H1 (cell line): Measurements from ENCODE around the gene CCDC120. TPM values are rescaled to one million over a fixed set of nuclear protein-coding genes. Genes with fewer than 3 reads are reported as not detected.

ENCODE experiments used
- CTCF ChIA-PET: fragments of 300-600 bp; sonication (Branson Sonifier 250); formaldehyde crosslinking; loops from one replicate; lab custom pipeline; 2021; ENCODE audit not compliant: partially characterized antibody; lab: Charles Lee
- POLR2A ChIA-PET: fragments of 300-600 bp; sonication (Branson Sonifier 250); formaldehyde crosslinking; loops from one replicate; lab custom pipeline; 2021; ENCODE audit warnings: inconsistent platforms; ENCODE audit not compliant: partially characterized antibody; lab: Charles Lee
- DNase-seq, 2 experiments: peaks; one replicate each; pipeline versions ENCODE4 v3.0.0 to v3.0.0-alpha.2; 2010 to 2022; ENCODE audit warnings: low spot score in 2 of 2, low read depth in 1 of 2, mixed read lengths in 1 of 2
- FAIRE-seq: peaks from 2 replicates; lab custom pipeline; 2011; peaks lifted over from hg19 to GRCh38; lab: Jason Lieb, UNC
- H2AFZ ChIP-seq: 2 replicates; pipeline ENCODE4 v1.8.1; 2012; ENCODE audit warnings: low read length, inconsistent platforms
- H2AK5ac ChIP-seq: 2 replicates; pipeline ENCODE4 v1.6.1; 2013; ENCODE audit warnings: low read depth, low read length
- H2BK120ac ChIP-seq: replicated peaks from 2 replicates; pipeline ENCODE3; 2013; ENCODE audit warnings: low read depth, low read length, inconsistent platforms
- H2BK12ac ChIP-seq: 2 replicates; pipeline ENCODE4 v1.6.1; 2013; ENCODE audit warnings: low read depth, low read length
- H2BK15ac ChIP-seq: 2 replicates; pipeline ENCODE4 v1.6.1; 2013; ENCODE audit warnings: low read length
- H2BK20ac ChIP-seq: 2 replicates; pipeline ENCODE4 v1.6.1; 2013; ENCODE audit warnings: low read length
- H2BK5ac ChIP-seq: 2 replicates; pipeline ENCODE4 v1.6.1; 2013; ENCODE audit warnings: low read depth, low read length
- H3K14ac ChIP-seq: 2 replicates; pipeline ENCODE4 v1.6.1; 2013; ENCODE audit warnings: inconsistent platforms; ENCODE audit not compliant: insufficient read length
- H3K18ac ChIP-seq: 2 replicates; pipeline ENCODE4 v1.6.1; 2013; ENCODE audit warnings: low read length; ENCODE audit errors: extremely low read depth
- H3K23ac ChIP-seq: 2 replicates; pipeline ENCODE4 v1.6.1; 2013; ENCODE audit warnings: inconsistent platforms; ENCODE audit not compliant: insufficient read length
- H3K23me2 ChIP-seq: 2 replicates; pipeline ENCODE4 v1.6.1; 2013; ENCODE audit warnings: low read depth, low read length
- H3K27ac ChIP-seq: 2 replicates; pipeline ENCODE4 v1.6.1; 2011; ENCODE audit warnings: low read depth, low read length, inconsistent platforms
- H3K27me3 ChIP-seq, 4 experiments: replicated peaks in 1 of 4; 1 replicate in 1 of 4; 2 replicates in 3 of 4; pipeline versions ENCODE4 v1.6.1 to v1.8.1; 2011 to 2013; ENCODE audit warnings: low read length in 3 of 4, mild to moderate bottlenecking in 3 of 4, inconsistent platforms in 2 of 4, mixed read lengths in 2 of 4, moderate library complexity in 1 of 4; ENCODE audit not compliant: control insufficient read depth in 3 of 4, insufficient read depth in 3 of 4; ENCODE audit errors: extremely low read depth in 1 of 4
- H3K36me3 ChIP-seq, 4 experiments: 2 replicates each; pipeline versions ENCODE4 v1.6.1 to v1.8.1; 2011 to 2013; ENCODE audit warnings: mild to moderate bottlenecking in 4 of 4, low read length in 3 of 4, moderate library complexity in 2 of 4, control low read depth in 1 of 4, inconsistent platforms in 1 of 4; ENCODE audit not compliant: insufficient read depth in 4 of 4, control insufficient read depth in 2 of 4
- H3K4ac ChIP-seq: replicated peaks from 2 replicates; pipeline ENCODE3; 2013; ENCODE audit warnings: low read length, low read depth, mixed read lengths, inconsistent platforms; ENCODE audit not compliant: insufficient read length
- H3K4me1 ChIP-seq, 4 experiments: replicated peaks in 1 of 4; 1 replicate in 1 of 4; 2 replicates in 3 of 4; pipeline versions ENCODE4 v1.6.1 to v1.8.1; 2011 to 2013; ENCODE audit warnings: low read length in 3 of 4, inconsistent platforms in 2 of 4, mixed read lengths in 1 of 4; ENCODE audit not compliant: insufficient read depth in 4 of 4, control insufficient read depth in 3 of 4
- H3K4me2 ChIP-seq, 2 experiments: 2 replicates each; pipeline versions ENCODE4 v1.6.1 to v1.8.1; 2011 to 2013; ENCODE audit warnings: low read depth in 2 of 2, low read length in 2 of 2, control low read depth in 1 of 2, inconsistent platforms in 1 of 2, mild to moderate bottlenecking in 1 of 2; ENCODE audit not compliant: insufficient read depth in 1 of 2
- H3K4me3 ChIP-seq, 4 experiments: fragments of 200-600, 300-600 bp in 1 of 4; sonication (generic), shearing (Covaris generic), sonication (Bioruptor Twin) in 1 of 4; 2 replicates each; pipeline versions ENCODE4 v1.5.1 to v1.8.1; 2011 to 2016; ENCODE audit warnings: low read length in 4 of 4, low read depth in 3 of 4, control low read depth in 2 of 4, inconsistent platforms in 2 of 4, mild to moderate bottlenecking in 2 of 4, mixed read lengths in 1 of 4, moderate library complexity in 1 of 4; ENCODE audit not compliant: insufficient read depth in 2 of 4; ENCODE audit errors: extremely low read depth in 1 of 4
- H3K56ac ChIP-seq: replicated peaks from 2 replicates; pipeline ENCODE3; 2013; ENCODE audit warnings: low read depth, mild to moderate bottlenecking, mixed read lengths, low read length, inconsistent platforms; ENCODE audit not compliant: insufficient read length
- H3K79me1 ChIP-seq: 2 replicates; pipeline ENCODE4 v1.6.1; 2013; ENCODE audit warnings: low read depth, low read length, control low read depth
- H3K79me2 ChIP-seq, 2 experiments: 2 replicates each; pipeline versions ENCODE4 v1.6.1 to v1.8.1; 2012 to 2013; ENCODE audit warnings: low read length in 2 of 2, mild to moderate bottlenecking in 2 of 2, inconsistent platforms in 1 of 2; ENCODE audit not compliant: insufficient read depth in 2 of 2, control insufficient read depth in 1 of 2
- H3K9ac ChIP-seq, 4 experiments: replicated peaks in 1 of 4; 1 replicate in 1 of 4; 2 replicates in 3 of 4; pipeline versions ENCODE4 v1.6.1 to v1.8.1; 2011 to 2013; ENCODE audit warnings: low read depth in 3 of 4, low read length in 3 of 4, control low read depth in 2 of 4, mild to moderate bottlenecking in 2 of 4, moderate library complexity in 2 of 4, inconsistent platforms in 1 of 4; ENCODE audit errors: extremely low read depth in 1 of 4
- H3K9me3 ChIP-seq, 2 experiments: 2 replicates each; pipeline versions ENCODE4 v1.6.1 to v1.8.1; 2012 to 2013; ENCODE audit warnings: mild to moderate bottlenecking in 2 of 2, moderate library complexity in 2 of 2, control low read depth in 1 of 2, inconsistent platforms in 1 of 2, low read depth in 1 of 2, low read length in 1 of 2, mixed read lengths in 1 of 2; ENCODE audit not compliant: insufficient read depth in 2 of 2
- H4K20me1 ChIP-seq, 2 experiments: replicated peaks in 1 of 2; 2 replicates each; pipeline versions ENCODE3 to v1.8.1; 2011 to 2013; ENCODE audit warnings: inconsistent platforms in 2 of 2, low read length in 2 of 2, mild to moderate bottlenecking in 1 of 2; ENCODE audit not compliant: insufficient read depth in 2 of 2, control insufficient read depth in 1 of 2
- H4K5ac ChIP-seq: 2 replicates; pipeline ENCODE4 v1.6.1; 2013; ENCODE audit warnings: low read length, low read depth, mixed read lengths, inconsistent platforms; ENCODE audit not compliant: insufficient read length
- H4K8ac ChIP-seq: 2 replicates; pipeline ENCODE4 v1.8.0; 2013; ENCODE audit warnings: mild to moderate bottlenecking, moderate library complexity, low read length, inconsistent platforms; ENCODE audit not compliant: insufficient read depth; ENCODE audit errors: extremely low read depth
- H4K91ac ChIP-seq: replicated peaks from 2 replicates; pipeline ENCODE3; 2013; ENCODE audit warnings: low read length, mixed read lengths, inconsistent platforms; ENCODE audit not compliant: insufficient read length
- BACH1 ChIP-seq: IDR thresholded peaks from 2 replicates; pipeline ENCODE4 v1.6.1; 2012; ENCODE audit warnings: low read length, improper control_type of control experiment
- EZH2 ChIP-seq: fragments of 200-600 bp; sonication (generic); IDR thresholded peaks from 2 replicates; pipeline ENCODE4 v1.7.1; 2012; ENCODE audit warnings: low read depth, mild to moderate bottlenecking, moderate library complexity, low read length, inconsistent platforms; ENCODE audit not compliant: severe bottlenecking
- HDAC6 ChIP-seq: IDR thresholded peaks from one replicate; pipeline ENCODE4 v1.7.1; 2012; ENCODE audit warnings: low read depth, mild to moderate bottlenecking, inconsistent platforms, low read length, moderate library complexity
- KDM5A ChIP-seq: fragments of 200-600 bp; IDR thresholded peaks from 2 replicates; pipeline ENCODE4 v1.7.1; 2012; ENCODE audit warnings: mild to moderate bottlenecking, low read length, inconsistent platforms, mixed read lengths
- POLR2AphosphoS5 ChIP-seq: IDR thresholded peaks from 2 replicates; pipeline ENCODE4 v1.6.1; 2011; ENCODE audit warnings: low read depth, low read length
- SIX5 ChIP-seq: IDR thresholded peaks from 2 replicates; pipeline ENCODE4 v1.6.1; 2011; ENCODE audit warnings: mild to moderate bottlenecking, low read depth, low read length
- YY1 ChIP-seq: IDR thresholded peaks from 2 replicates; pipeline ENCODE4 v1.6.1; 2011; ENCODE audit warnings: low read depth, mild to moderate bottlenecking, low read length
- WGBS, 2 experiments: shearing (Covaris generic) in 1 of 2; methylation state at CpG; one replicate each; pipeline versions ENCODE4 v1.1.6 to v1.1.7; 2013 to 2015; ENCODE audit warnings: low lambda C conversion rate in 2 of 2, mixed read lengths in 2 of 2, inconsistent platforms in 1 of 2, low coverage in 1 of 2, missing lambda C conversion rate in 1 of 2; ENCODE audit not compliant: insufficient replicate concordance in 2 of 2, insufficient coverage in 1 of 2, insufficient read length in 1 of 2; ENCODE audit errors: extremely low coverage in 1 of 2, missing lambda C conversion rate in 1 of 2; 5-methylcytosine and 5-hydroxymethylcytosine counted together
- polyA plus RNA-seq, 7 experiments: library from polyadenylated mRNA; depleted of rRNA in 3 of 7; stranded (reverse) in 5 of 7; unstranded in 2 of 7; fragments of >200 nt in 5 of 7; fragments of 200-250 nt in 2 of 7; gene quantifications; 1 replicate in 5 of 7; 2 replicates in 1 of 7; 4 replicates in 1 of 7; pipeline versions ENCODE4 v1.2.1 to v1.2.3, GENCODE V29; 2011 to 2013; ENCODE audit warnings: missing spikeins in 2 of 7, mixed read lengths in 2 of 7
- total RNA-seq: library from RNA; stranded (reverse); fragmentation: NEBNext Ultra II Directional; extraction: Animal tissue kit (Norgen Biotek cat#: 25700); gene quantifications from 2 replicates; pipeline ENCODE4 v1.2.1, GENCODE V29; 2021
- TF ChIP-seq, protein P1 (sequence below): IDR thresholded peaks from 2 replicates; pipeline ENCODE4 v1.6.1; 2012; ENCODE audit warnings: inconsistent platforms

CCDC120 gene
- total and polyA plus RNA-seq, 2 of the 8 experiments (the other 6 are each of a cell fraction or from before 2014, with no cell fraction given): 4.9 to 11.9 TPM

GRCh38 chrX:49060914-49061313, 2.1 kb downstream of the CCDC120 start:
- no peak overlapping the region for H3K56ac ChIP-seq
- no peaks in the 10 kb centered on the region for H3K23me2 ChIP-seq
- H2BK15ac ChIP-seq: no peak overlapping the region
- no peak overlapping the region for H2BK12ac ChIP-seq
- H3K79me1 ChIP-seq: no peaks in the 10 kb centered on the region
- H3K4me1 ChIP-seq: peaks cover 0 to 4% (median 0%) of the 10 kb centered on the region in 4 experiments; a peak in 3 of 7 replicates
- H3K79me2 ChIP-seq: no peaks in the 10 kb centered on the region; a peak in 1 of 4 replicates
- H2BK20ac ChIP-seq: no peak overlapping the region
- CTCF ChIA-PET: interaction anchor here (0.7 to 0.8 kb wide), 2 partner anchors 25 to 33 kb away, joined by 3 read pairs; no protein-coding TSS in a partner anchor
- H2AK5ac ChIP-seq: no peak overlapping the region
- 80% methylated on average over 1 of the region's 3 CpGs; no CpG with 5 or more reads in 1 of the 2 experiments for WGBS, 2 experiments
- H3K4me3 ChIP-seq: no peak overlapping the region
- H2AFZ ChIP-seq: no peak overlapping the region
- H3K14ac ChIP-seq: no peak overlapping the region
- POLR2A ChIA-PET: interaction anchor here (1.5 to 2.0 kb wide), 2 partner anchors 10 to 12 kb away, joined by 5 to 6 read pairs; no protein-coding TSS in a partner anchor
- no peak overlapping the region for H3K4ac ChIP-seq
- H3K4me2 ChIP-seq: no peak overlapping the region
- FAIRE-seq (no peak), DNase-seq (no peak)
- no peak overlapping the region for H4K8ac ChIP-seq
- H3K9me3 ChIP-seq: no peaks in the 10 kb centered on the region
- H3K36me3 ChIP-seq: peaks cover 0 to 12% (median 3%) of the 10 kb centered on the region in 4 experiments; a peak in 2 of 8 replicates
- TF ChIP-seq SIX5: no peak
- no peak for TF ChIP-seq YY1
- no peak for TF ChIP-seq BACH1
- TF ChIP-seq, protein P1, sequence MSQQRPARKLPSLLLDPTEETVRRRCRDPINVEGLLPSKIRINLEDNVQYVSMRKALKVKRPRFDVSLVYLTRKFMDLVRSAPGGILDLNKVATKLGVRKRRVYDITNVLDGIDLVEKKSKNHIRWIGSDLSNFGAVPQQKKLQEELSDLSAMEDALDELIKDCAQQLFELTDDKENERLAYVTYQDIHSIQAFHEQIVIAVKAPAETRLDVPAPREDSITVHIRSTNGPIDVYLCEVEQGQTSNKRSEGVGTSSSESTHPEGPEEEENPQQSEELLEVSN: no peak
- TF ChIP-seq HDAC6: no peak
- TF ChIP-seq POLR2AphosphoS5: no peak
- TF ChIP-seq KDM5A: no peak
- no peak for TF ChIP-seq EZH2
- H3K9ac ChIP-seq: no peak overlapping the region
- H3K27ac ChIP-seq: no peak overlapping the region
- no peak overlapping the region for H4K5ac ChIP-seq
- no peak overlapping the region for H3K23ac ChIP-seq
- peaks cover 0 to 1% of the 10 kb centered on the region in 2 experiments for H4K20me1 ChIP-seq
- no peak overlapping the region for H4K91ac ChIP-seq
- no peak overlapping the region for H2BK120ac ChIP-seq
- no peaks in the 10 kb centered on the region for H3K27me3 ChIP-seq
- no peak overlapping the region for H3K18ac ChIP-seq
- no peak overlapping the region for H2BK5ac ChIP-seq
